ENCODE data around the gene KRT2. TPM values are rescaled to one million over a fixed set of nuclear protein-coding genes. Genes with fewer than 3 reads are reported as not detected.

Gene KRT2
- total and polyA plus RNA-seq, 10 of the 15 experiments (the other 5 are each of a cell fraction or from before 2014, with no cell fraction given): 0.08 to 0.12 TPM; not detected in 8

- TF ChIP-seq E4F1 (IDR thresholded peaks at IDR 0.05; ENCODE audit: borderline replicate concordance, partially characterized antibody): no peak
- no peak for TF ChIP-seq ZBTB4 (CRISPR knock-in tag; IDR thresholded peaks at IDR 0.05)
- TF ChIP-seq ETV6 (conservative IDR thresholded peaks at IDR 0.05 in 1 of 2, IDR thresholded peaks at IDR 0.05 in 1 of 2; ENCODE audit: borderline replicate concordance in 1 of 2, low read depth in 1 of 2): no peak
- TF ChIP-seq ZNF274 (IDR thresholded peaks at IDR 0.05; ENCODE audit: insufficient read depth, insufficient read length): no peak
- TF ChIP-seq DPF2 (IDR thresholded peaks at IDR 0.05): no peak
These were observed 22.4 kb upstream of the KRT2 start (continued) for GRCh38 chr12:52674433-52674775.

- no peak for DNase-seq (ENCODE audit: low read depth, low spot score)
- ChIA-PET SMC1A (ENCODE audit: uncharacterized antibody, unreplicated experiment) (interaction anchor here (0.7 kb wide), 1 partner anchor 32 kb away, joined by 3 read pairs; no protein-coding TSS in a partner anchor), RAD21 (ENCODE audit: unreplicated experiment) (no interaction called here), POLR2A (no interaction called here), CTCF (no interaction called here)
- Histone ChIP-seq H2AFZ (ENCODE audit: control insufficient read depth, low read depth, low read length) (no peak overlapping the region), H3K4me2 (ENCODE audit: control insufficient read depth, insufficient read depth) (no peak overlapping the region), H3K9me3 (replicated peaks; ENCODE audit: control insufficient read depth, insufficient read depth, low read length) (no peaks in the 10 kb centered on the region), H3K4me1 (ENCODE audit: control insufficient read depth, insufficient read depth, low read length) (no peaks in the 10 kb centered on the region), H3K27me3 (replicated peaks in 1 of 2; ENCODE audit: control insufficient read depth in 2 of 2, insufficient read depth in 2 of 2, low read length in 1 of 2) (no peaks in the 10 kb centered on the region; a peak in 2 of 4 replicates), H3K9ac (ENCODE audit: control insufficient read depth, insufficient read depth, low read length) (no peak overlapping the region), H3K4me3 (no peak overlapping the region), H3K27ac (ENCODE audit: control insufficient read depth, insufficient read depth) (no peak overlapping the region), H3K79me2 (ENCODE audit: control insufficient read depth, insufficient read depth, low read length) (no peaks in the 10 kb centered on the region), H4K20me1 (ENCODE audit: control insufficient read depth, insufficient read depth) (no peaks in the 10 kb centered on the region), H3K36me3 (ENCODE audit: control insufficient read depth in 2 of 2, insufficient read depth in 2 of 2, low read length in 1 of 2) (no peaks in the 10 kb centered on the region)
- intact Hi-C loops (cut with micrococcal nuclease; ENCODE audit: unreplicated experiment) (no loop called here), in situ Hi-C loops (cut with MboI) (no loop called here)
- no peak for FAIRE-seq
- ATAC-seq: no peak
- no TSS peak for BruUV-seq (replicated peaks)
- WGBS (ENCODE audit: insufficient coverage, insufficient replicate concordance, low lambda C conversion rate, missing lambda C conversion rate): 2% methylated on average over 3 of the region's 3 CpGs
- no peak for TF ChIP-seq CBFB (IDR thresholded peaks at IDR 0.05; ENCODE audit: low read depth)
- no peak for TF ChIP-seq ATF7 (IDR thresholded peaks at IDR 0.05; ENCODE audit: low read depth)
- TF ChIP-seq PRDM15 (CRISPR knock-in tag; IDR thresholded peaks at IDR 0.05): no peak
- TF ChIP-seq MEF2A (IDR thresholded peaks at IDR 0.05; ENCODE audit: insufficient read depth, low read depth, low read length): no peak
- TF ChIP-seq MTA2 (IDR thresholded peaks at IDR 0.05; ENCODE audit: low read depth): no peak
- TF ChIP-seq RFX5 (IDR thresholded peaks at IDR 0.05; ENCODE audit: low read depth, low read length): no peak
- TF ChIP-seq NFIC (IDR thresholded peaks at IDR 0.05; ENCODE audit: low read depth, low read length): no peak
- no peak for TF ChIP-seq CEBPB (IDR thresholded peaks at IDR 0.05; ENCODE audit: borderline replicate concordance in 1 of 2, low read depth in 2 of 2, low read length in 2 of 2)
These were observed 21.9 kb upstream of the KRT2 start for GRCh38 chr12:52673713-52674432.

All from GM12878 (cell line).